Body of pancreas (tissue), 4 donors: ENCODE data around the gene STX18.

ENCODE experiments used
- CTCF ChIP-seq, 7 experiments: fragments of 450-650 bp in 4 of 7; fragments of 200-600 bp in 3 of 7; sonication (generic) in 3 of 7; IDR thresholded peaks; one replicate each; pipeline ENCODE4 v1.5.1; 2016 to 2019; ENCODE audit warnings: antibody characterized with exemption in 7 of 7
- POLR2A ChIP-seq, 3 donors: fragments of 450-650 bp; IDR thresholded peaks; one replicate each; pipeline ENCODE4 v1.6.1; 2016; ENCODE audit warnings: antibody characterized with exemption in 3 of 3, mild to moderate bottlenecking in 2 of 3

GRCh38 chr4:4560136-4560535 is 18.3 kb upstream of the STX18 start:
- no peak for TF ChIP-seq CTCF (IDR thresholded peaks at IDR 0.05)
- no peak for TF ChIP-seq POLR2A (IDR thresholded peaks at IDR 0.05)
